GM21381 (cell line): Measurements from ENCODE around the gene CDK5RAP2.
"Not testable (repeated sequence)": the region's sequence is repeated elsewhere in the genome, so short reads cannot be mapped to it uniquely, and the experiment has no call there.

ENCODE experiments used
- ATAC-seq: cut with Tn5 transposase; IDR thresholded peaks from one replicate; pipeline ENCODE4 v1.9.1; 2021; ENCODE audit warnings: mild to moderate bottlenecking, moderate library complexity; ENCODE audit not compliant: unreplicated experiment

Gene CDK5RAP2

GRCh38 chr9:120515996-120516395 is 64.0 kb downstream of the CDK5RAP2 start:
- ATAC-seq = not testable (repeated sequence)

- not testable (repeated sequence) for ATAC-seq
These were observed 64.5 kb downstream of the CDK5RAP2 start for GRCh38 chr9:120515481-120515880.

GRCh38 chr9:120514405-120514804 is 65.6 kb downstream of the CDK5RAP2 start:
- no peak for ATAC-seq

- no peak for ATAC-seq
These were observed 66.1 kb downstream of the CDK5RAP2 start for GRCh38 chr9:120513825-120514396.

GRCh38 chr9:120510816-120511215 is 69.2 kb downstream of the CDK5RAP2 start:
- ATAC-seq = no peak

- ATAC-seq = no peak
These were observed 71.9 kb downstream of the CDK5RAP2 start for GRCh38 chr9:120507936-120508510.

GRCh38 chr9:120505186-120505585 is 74.8 kb downstream of the CDK5RAP2 start:
- no peak for ATAC-seq

- ATAC-seq = no peak
These were observed 79.2 kb downstream of the CDK5RAP2 start for GRCh38 chr9:120500733-120501132.

- ATAC-seq = not testable (repeated sequence)
These were observed 82.1 kb downstream of the CDK5RAP2 start for GRCh38 chr9:120497865-120498264.

GRCh38 chr9:120496438-120496837 is 83.5 kb downstream of the CDK5RAP2 start:
- ATAC-seq = not testable (repeated sequence)

- peak; percentile 97 for ATAC-seq
These were observed 88.9 kb downstream of the CDK5RAP2 start for GRCh38 chr9:120490888-120491595.

- no peak for ATAC-seq
These were observed 93.1 kb downstream of the CDK5RAP2 start for GRCh38 chr9:120486835-120487234.

GRCh38 chr9:120486347-120486746 is 93.6 kb downstream of the CDK5RAP2 start:
- no peak for ATAC-seq

GRCh38 chr9:120485788-120486187 is 94.2 kb downstream of the CDK5RAP2 start:
- no peak for ATAC-seq

GRCh38 chr9:120484162-120484561 is 95.8 kb downstream of the CDK5RAP2 start:
- ATAC-seq = no peak

GRCh38 chr9:120482424-120483186 is 97.4 kb downstream of the CDK5RAP2 start:
- no peak for ATAC-seq

- ATAC-seq = no peak
These were observed 98.1 kb downstream of the CDK5RAP2 start for GRCh38 chr9:120481846-120482245.

GRCh38 chr9:120481248-120481647 is 98.7 kb downstream of the CDK5RAP2 start:
- no peak for ATAC-seq

- ATAC-seq = no peak
These were observed 99.3 kb downstream of the CDK5RAP2 start for GRCh38 chr9:120480707-120481106.

GRCh38 chr9:120478208-120478607 is 101.8 kb downstream of the CDK5RAP2 start:
- no peak for ATAC-seq

GRCh38 chr9:120477534-120478001 is 102.4 kb downstream of the CDK5RAP2 start:
- peak; percentile 56 for ATAC-seq
